IPS-NIHi7 (cell line): Measurements from ENCODE around the gene ZNF672.
A peak's percentile ranks its signal among the peaks of the same experiment; 100 is the strongest.
"Not testable (repeated sequence)": the region's sequence is repeated elsewhere in the genome, so short reads cannot be mapped to it uniquely, and the experiment has no call there.

Experiments
- DNase-seq: peaks from one replicate; pipeline ENCODE4 v3.0.0; 2012; ENCODE audit warnings: mixed read lengths; ENCODE audit errors: extremely low spot score

The ZNF672 gene

DNA sequence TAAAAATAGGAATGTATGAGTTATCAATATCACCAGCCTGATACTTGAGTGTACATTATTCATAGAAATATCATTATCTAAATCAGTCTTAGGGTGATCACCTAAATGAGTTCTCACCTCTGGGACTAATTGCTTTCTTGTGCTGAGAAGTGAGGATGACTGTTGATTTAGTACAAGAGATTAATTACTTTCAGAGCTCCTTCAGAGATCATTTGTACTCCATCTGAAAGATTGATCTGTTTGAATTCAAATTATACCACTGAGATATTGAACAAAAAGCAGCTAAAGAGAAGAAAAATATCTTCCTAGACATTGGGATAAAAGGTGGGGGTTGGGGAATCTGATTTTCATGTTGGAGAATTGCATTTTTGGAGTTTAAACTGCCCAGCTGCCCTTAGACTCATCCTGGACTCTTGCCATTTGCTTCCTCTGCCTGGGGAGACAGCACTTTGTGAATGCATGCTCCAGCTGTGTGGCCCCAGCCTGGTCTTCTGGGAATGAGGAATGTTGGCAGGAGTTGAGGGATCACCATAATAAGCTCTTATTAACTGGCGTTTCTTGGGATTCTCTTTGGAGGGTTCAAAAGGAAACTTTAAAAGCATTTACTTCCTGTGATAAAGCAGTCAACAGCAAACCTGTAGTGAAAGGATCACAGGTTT lies 48.3 kb downstream of the ZNF672 start:
- DNase-seq = peak; percentile 11

DNA sequence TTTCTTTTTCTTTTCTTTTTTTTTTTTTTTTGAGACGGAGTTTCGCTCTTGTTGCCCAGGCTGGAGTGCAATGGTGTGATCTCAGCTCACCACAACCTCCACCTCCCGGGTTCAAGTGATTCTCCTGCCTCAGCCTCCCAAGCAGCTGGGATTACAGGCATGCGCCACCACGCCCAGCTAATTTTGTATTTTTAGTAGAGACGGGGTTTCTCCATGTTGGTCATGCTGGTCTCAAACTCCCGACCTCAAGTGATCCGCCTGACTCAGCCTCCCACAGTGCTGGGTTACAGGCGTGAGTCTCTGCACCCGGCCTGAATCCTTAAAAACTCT lies 51.9 kb downstream of the ZNF672 start:
- not testable (repeated sequence) for DNase-seq

DNA sequence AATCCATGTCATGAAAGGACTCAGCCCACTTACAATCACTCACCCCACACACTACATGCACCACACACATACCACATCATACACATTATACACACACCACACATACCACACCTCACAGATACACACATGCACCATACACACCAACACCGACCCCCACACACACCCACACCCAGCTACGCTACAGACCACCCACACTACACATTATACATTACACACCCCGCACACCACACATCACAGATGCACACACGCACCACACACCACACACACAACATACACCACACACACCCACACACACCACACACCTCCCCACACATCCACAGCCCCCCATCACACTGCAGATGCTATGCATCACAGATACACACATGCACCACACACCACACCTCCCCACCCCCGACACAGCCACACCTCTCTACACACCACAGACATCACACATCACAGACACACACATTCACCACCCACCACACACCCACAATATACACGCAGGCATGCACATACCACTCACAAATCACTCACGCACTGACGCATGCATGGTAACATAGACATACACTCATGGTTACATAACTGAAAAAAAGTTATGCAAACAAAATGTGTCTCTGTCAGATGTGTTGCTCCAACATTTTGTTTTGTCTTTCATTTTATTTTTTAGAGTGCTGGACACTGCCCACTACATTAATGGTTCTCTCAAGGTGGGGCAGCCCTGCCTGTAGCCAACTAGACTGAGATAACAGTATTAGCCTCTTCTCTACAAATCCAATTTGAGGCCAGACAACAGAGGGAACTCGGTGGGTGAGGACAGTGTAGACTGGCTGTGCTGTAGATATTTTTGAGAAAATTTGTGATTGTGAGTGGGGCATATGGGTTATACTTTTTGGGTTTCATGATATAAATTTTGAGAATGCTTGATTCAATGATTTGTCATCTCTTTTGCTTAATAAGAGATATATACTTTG lies 52.8 kb downstream of the ZNF672 start:
- DNase-seq = no peak

DNA sequence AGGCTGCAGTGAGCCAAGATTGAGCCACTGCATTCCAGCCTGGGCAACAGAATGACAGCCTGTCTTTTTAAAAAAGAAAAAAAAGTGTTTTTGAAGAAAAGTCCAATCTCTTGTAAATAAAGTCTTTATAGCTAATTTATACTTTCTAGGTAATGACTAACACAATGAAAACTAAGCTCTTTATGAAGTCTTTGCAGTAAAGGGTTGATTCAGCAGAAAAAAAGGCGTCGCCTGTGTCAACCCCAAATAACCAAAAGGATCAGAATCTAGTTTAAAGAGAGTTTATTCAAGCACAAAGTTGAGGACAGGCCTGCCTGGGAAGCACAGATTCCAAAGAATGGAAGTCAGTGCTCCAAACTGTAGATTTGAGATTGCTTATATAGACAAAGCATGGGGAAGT lies 53.7 kb downstream of the ZNF672 start:
- DNase-seq = no peak

DNA sequence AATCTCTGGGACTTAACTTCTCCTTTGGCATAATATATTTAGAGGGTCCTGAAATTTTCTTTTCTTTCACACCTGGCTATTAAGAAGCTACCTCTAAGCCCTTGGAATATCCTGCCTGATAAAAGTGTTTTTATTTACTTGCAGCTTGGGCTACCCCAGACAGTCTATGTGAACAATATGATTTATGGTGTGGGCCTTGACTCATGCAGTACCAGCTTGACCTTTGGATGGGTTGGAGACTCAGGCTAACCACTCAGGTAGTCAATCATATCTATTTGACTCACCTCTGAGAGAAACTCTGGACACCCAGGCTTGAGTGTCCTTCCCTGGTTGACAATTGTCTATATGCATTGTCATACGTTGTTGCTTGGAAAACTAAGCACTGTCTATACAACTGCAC lies 54.6 kb downstream of the ZNF672 start:
- no peak for DNase-seq

DNA sequence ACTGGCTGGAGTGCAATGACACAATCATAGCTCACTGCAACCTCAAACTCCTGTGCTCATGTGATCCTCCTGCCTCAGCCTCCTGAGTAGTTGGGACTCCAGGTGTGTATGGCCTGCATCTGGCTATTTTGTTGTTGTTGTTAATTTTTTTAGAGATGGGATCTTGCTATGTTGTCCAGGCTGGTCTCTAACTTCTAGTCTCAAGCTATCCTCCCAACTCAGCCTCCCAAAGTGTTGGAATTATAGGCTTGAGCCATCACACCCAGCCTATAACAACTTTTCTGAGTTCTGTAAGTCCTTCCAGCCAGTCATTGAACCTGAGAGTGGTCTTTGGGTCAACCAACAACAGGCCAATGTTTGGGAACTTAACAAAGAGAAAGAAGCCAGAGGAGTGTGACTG lies 56.8 kb downstream of the ZNF672 start:
- DNase-seq = no peak

DNA sequence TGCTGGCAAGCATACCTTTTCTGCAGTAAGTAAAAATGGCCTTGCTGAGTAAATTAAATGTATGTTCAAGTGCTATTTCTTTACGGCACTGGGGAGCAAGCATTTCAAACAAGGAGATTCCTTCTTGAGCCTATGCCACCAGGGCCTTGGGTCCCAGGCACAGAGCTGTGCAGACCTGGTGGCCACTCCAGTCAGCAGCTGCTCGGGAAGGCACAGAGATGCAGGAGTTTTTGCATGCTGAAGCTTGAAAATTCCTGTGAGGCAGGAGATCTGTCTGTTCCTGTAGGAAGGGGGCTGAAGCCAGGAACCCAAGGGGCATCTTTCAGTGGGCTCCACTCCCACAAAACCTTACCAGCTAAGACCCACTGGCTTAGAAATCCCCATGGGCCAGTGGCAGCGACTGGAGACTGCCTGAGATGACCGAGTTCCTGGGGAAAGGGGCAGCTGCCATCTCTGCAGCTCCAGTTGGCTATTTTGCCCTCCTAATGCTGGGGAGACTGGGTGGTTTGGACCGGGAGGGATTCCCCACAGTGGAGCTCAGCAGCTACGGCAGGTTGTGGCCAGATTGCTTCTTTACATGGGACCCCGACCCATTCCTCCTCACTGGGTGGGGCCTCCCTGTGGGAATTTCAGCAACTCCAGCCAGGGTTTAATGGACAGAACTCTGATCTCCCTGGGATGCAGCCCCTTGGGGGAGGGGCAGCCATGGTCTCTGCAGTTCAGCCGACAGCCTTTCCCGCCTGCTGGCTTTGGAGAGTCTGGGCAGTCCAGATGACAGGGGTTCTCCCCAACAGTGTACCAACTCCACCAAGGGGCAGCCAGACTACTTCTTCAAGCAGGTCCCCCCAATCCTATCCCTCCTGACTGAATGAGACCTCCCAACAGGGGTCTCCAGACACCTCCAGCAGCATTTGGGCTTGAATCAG lies 59.7 kb downstream of the ZNF672 start:
- no peak for DNase-seq
